Ectodermal cell (in vitro differentiated cells): Measurements from ENCODE around the gene RGS3.

Experiments
- H3K27ac ChIP-seq: 2 replicates; pipeline ENCODE4 v1.7.0; 2013; ENCODE audit warnings: mild to moderate bottlenecking, low read depth, low read length; ENCODE audit not compliant: insufficient read depth, poor library complexity, severe bottlenecking
- H3K27me3 ChIP-seq: 2 replicates; pipeline ENCODE4 v1.7.0; 2013; ENCODE audit warnings: mild to moderate bottlenecking, low read length; ENCODE audit not compliant: insufficient read depth, control insufficient read depth, poor library complexity, severe bottlenecking
- H3K36me3 ChIP-seq: one replicate; pipeline ENCODE4 v1.7.0; 2013; ENCODE audit warnings: low read length; ENCODE audit not compliant: control insufficient read depth, insufficient read depth
- H3K4me1 ChIP-seq: one replicate; pipeline ENCODE4 v1.7.0; 2013; ENCODE audit warnings: low read length; ENCODE audit not compliant: control insufficient read depth, insufficient read depth
- H3K4me3 ChIP-seq: 2 replicates; pipeline ENCODE4 v1.7.0; 2013; ENCODE audit warnings: low read depth, low read length, control low read depth; ENCODE audit not compliant: insufficient read depth
- H3K9me3 ChIP-seq: 2 replicates; pipeline ENCODE4 v1.7.0; 2013; ENCODE audit warnings: mild to moderate bottlenecking, low read length, moderate library complexity; ENCODE audit not compliant: control insufficient read depth
- WGBS, 2 experiments: methylation state at CpG; one replicate each; pipeline ENCODE4 v1.1.7; 2013; ENCODE audit warnings: missing lambda C conversion rate in 2 of 2; 5-methylcytosine and 5-hydroxymethylcytosine counted together

RGS3 gene

DNA sequence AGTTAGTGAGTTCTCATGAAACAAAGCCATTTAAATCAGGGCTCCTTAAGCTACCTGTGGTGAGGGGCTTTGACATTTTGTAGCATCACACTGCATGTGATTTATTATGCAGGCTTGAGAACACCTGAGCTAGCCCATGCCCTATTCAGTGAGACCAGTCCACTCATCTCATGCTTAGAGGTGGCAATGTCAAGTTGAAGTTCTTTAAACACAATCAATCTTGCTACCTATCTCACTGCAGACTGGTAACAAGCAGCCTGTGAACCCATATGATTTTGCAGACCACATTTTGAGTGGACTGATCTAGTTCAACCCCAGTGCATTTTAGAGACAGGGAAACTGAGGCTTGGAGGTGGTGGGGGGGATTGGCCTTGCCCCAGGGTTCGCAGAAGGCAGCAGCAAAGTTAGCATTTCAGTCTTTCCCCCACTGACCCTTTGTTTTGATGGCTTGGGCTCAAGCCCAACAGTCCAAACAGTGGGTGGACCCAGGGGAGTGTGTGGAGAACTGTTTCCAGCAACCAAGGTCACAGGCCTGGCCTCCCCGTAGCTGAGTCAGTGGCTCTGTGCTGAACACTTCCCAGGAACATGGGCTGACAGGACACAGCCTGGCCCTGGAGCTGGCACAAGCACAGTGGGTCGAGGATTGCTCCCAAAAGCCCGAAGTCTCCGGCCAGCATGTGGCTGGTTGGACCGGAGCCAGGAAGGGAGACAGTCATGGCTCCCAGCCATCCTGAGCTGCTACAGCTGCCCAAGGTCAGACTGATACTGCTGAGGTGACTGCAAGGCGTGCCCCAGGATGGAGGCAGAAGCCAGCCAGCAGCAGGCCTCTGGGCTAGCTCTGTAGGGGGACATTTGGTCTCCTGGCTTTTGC lies 95.3 kb downstream of the RGS3 start:
- no peaks in the 10 kb centered on the region for H3K36me3 ChIP-seq

GRCh38 chr9:113559834-113560800 lies 96.6 kb downstream of the RGS3 start:
- H3K36me3 ChIP-seq, result no peaks in the 10 kb centered on the region
- no peak overlapping the region for H3K4me3 ChIP-seq
- no peak overlapping the region for H3K27ac ChIP-seq
- H3K27me3 ChIP-seq, result peaks cover 4% of the 10 kb centered on the region
- peaks cover 9% of the 10 kb centered on the region for H3K4me1 ChIP-seq
- WGBS, 2 experiments, result 90 to 92% methylated on average over 12 of the region's 12 CpGs
- no peaks in the 10 kb centered on the region for H3K9me3 ChIP-seq

More for the DNA sequence above, 95.3 kb downstream of the RGS3 start:
- Histone ChIP-seq H3K4me3 (no peak overlapping the region), H3K9me3 (no peaks in the 10 kb centered on the region), H3K27ac (no peak overlapping the region), H3K4me1 (no peaks in the 10 kb centered on the region), H3K27me3 (no peaks in the 10 kb centered on the region)
- 86 to 88% methylated on average over 7 of the region's 7 CpGs for WGBS, 2 experiments

- H3K27ac ChIP-seq, result no peak overlapping the region
- no peak overlapping the region for H3K4me3 ChIP-seq
- peaks cover 6% of the 10 kb centered on the region for H3K27me3 ChIP-seq
- no peaks in the 10 kb centered on the region for H3K36me3 ChIP-seq
- WGBS, 2 experiments, result 79 to 80% methylated on average over 2 of the region's 2 CpGs
- no peaks in the 10 kb centered on the region for H3K9me3 ChIP-seq
- H3K4me1 ChIP-seq, result peaks cover 23% of the 10 kb centered on the region
Measured at GRCh38 chr9:113562653-113563381, 99.3 kb downstream of the RGS3 start.

DNA sequence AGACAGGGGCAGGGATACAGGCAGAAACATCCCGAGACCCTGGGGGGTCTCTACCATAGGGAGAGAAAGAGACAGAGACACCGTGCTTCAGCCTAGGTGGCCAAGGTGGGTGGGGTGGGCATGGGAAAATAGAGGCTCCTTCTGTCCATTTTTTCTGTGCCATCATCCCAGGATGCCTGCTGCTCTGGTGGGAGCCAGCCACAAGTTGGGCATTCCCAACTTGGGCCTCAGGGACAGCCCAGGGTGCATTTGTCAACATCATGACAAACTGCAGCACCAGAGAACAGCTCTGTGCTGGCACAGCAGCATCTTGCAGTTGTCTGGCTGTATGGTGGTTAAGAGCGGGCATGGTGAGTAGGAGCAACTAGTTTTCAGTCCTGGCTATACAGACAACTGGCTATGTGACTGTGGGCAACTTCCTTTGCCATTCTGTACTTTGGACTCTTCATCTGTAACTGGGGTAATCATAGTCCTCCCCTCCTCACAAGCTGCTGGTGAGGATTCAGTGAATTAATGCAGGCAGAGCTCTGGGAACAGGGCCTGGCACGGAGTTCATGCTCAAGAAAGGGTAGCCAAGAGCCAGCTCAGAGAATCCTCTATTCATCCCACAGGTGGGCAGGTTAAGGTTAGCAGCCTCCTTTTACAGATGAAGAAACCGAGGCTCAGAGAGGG lies 100.4 kb downstream of the RGS3 start:
- no peak overlapping the region for H3K27ac ChIP-seq
- H3K4me1 ChIP-seq, result peaks cover 23% of the 10 kb centered on the region
- no peak overlapping the region for H3K4me3 ChIP-seq
- no peaks in the 10 kb centered on the region for H3K36me3 ChIP-seq
- WGBS, 2 experiments, result 88 to 91% methylated on average over 5 of the region's 5 CpGs
- peaks cover 6% of the 10 kb centered on the region for H3K27me3 ChIP-seq
- H3K9me3 ChIP-seq, result no peaks in the 10 kb centered on the region

DNA sequence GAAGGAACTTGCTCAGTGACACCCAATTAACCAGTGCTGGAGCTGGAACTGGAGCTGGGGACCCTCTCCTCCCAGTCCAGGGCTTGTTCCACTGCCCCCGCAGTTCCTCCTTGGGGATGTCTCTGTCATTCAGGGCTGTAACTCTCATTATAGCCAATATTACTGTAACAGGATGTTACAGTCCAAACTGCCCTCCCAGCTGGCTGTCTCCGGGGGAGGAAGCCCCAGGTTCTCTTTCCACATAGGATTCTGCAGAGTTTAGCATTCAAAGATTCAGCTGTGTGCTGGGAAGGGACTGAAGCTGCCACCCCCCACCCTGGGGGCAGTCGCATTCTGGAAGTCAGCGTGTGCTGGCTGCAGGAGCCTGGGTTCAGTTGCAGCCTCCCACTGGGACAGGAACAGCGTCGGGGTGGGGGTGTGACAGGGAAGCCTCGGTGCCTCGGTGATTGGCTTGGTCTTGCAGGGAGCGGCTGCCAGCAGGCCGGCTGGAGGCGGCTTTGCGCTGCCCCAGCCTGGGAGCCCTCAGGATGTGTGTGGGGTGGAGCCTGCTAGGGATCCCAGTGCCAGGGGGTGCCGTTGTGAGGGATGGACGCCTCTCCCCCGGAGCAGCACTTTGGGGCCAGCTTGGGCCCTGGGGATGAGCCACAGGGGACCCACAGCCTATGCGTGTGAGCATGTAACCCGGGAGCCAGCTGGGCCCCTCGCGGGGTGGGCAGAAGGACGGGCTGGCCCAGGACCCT lies 101.1 kb downstream of the RGS3 start:
- Histone ChIP-seq H3K4me3 (peak overlapping the region; percentile 26), H3K9me3 (no peaks in the 10 kb centered on the region), H3K27ac (no peak overlapping the region), H3K36me3 (no peaks in the 10 kb centered on the region), H3K27me3 (peaks cover 6% of the 10 kb centered on the region), H3K4me1 (peaks cover 23% of the 10 kb centered on the region)
- 7 to 8% methylated on average over 20 of the region's 20 CpGs for WGBS, 2 experiments

DNA sequence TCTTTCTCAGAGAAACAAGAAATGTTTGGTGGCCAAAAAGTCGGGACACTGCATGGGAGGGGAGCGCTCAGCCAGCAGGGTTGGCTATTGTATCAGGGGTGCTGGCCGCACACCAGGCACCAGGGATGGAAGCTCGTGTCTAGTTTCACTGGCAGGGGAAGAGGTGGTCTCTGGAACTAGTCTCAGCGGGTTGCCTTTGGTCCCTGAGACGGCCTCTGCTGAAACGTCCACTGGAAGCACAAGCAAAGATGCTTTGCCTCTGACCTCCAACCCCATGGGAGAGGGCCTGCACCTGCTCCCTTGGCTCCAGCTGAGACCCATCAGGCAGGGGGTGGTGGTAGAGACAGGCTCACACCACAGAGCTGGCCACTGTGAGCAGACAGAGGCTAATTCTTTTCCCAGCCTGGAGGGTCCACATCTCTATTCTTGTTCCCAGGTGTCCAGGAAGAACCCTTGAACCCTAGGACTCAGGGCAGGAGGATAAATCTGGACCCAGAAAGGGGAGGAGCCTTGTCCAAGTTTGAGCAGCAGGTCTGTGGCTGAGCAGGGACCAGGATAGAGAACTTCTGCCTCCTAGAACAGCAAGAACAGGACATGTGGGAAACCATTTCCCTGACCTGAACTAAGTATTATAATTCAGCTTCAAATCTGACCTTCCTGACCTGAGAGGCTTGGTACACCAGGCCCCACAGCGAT lies 102.6 kb downstream of the RGS3 start:
- no peak overlapping the region for H3K4me3 ChIP-seq
- peaks cover 6% of the 10 kb centered on the region for H3K27me3 ChIP-seq
- WGBS, 2 experiments, result 75 to 78% methylated on average over 8 of the region's 8 CpGs
- H3K27ac ChIP-seq, result no peak overlapping the region
- H3K4me1 ChIP-seq, result peaks cover 23% of the 10 kb centered on the region
- no peaks in the 10 kb centered on the region for H3K9me3 ChIP-seq
- H3K36me3 ChIP-seq, result no peaks in the 10 kb centered on the region

GRCh38 chr9:113566712-113567071 lies 103.2 kb downstream of the RGS3 start:
- H3K4me3 ChIP-seq, result no peak overlapping the region
- WGBS, 2 experiments, result 93% methylated on average over 3 of the region's 3 CpGs
- no peaks in the 10 kb centered on the region for H3K36me3 ChIP-seq
- H3K27ac ChIP-seq, result no peak overlapping the region
- H3K27me3 ChIP-seq, result peaks cover 6% of the 10 kb centered on the region
- H3K9me3 ChIP-seq, result no peaks in the 10 kb centered on the region
- peaks cover 23% of the 10 kb centered on the region for H3K4me1 ChIP-seq

GRCh38 chr9:113567361-113568080 lies 104.0 kb downstream of the RGS3 start:
- H3K27ac ChIP-seq, result no peak overlapping the region
- H3K4me3 ChIP-seq, result no peak overlapping the region
- H3K36me3 ChIP-seq, result no peaks in the 10 kb centered on the region
- 93 to 94% methylated on average over 8 of the region's 8 CpGs for WGBS, 2 experiments
- no peaks in the 10 kb centered on the region for H3K9me3 ChIP-seq
- peaks cover 23% of the 10 kb centered on the region for H3K4me1 ChIP-seq
- H3K27me3 ChIP-seq, result peaks cover 6% of the 10 kb centered on the region
